Spleen (tissue), 7 donors: ENCODE measurements around the gene UNC50.

ENCODE experiments used
- CTCF ChIP-seq, 11 experiments: fragments of 200-600 bp in 7 of 11; fragments of 450-650 bp in 4 of 11; sonication (generic) in 4 of 11; IDR thresholded peaks in 8 of 11; conservative IDR thresholded peaks in 3 of 11; 1 replicate in 7 of 11; 2 replicates in 4 of 11; pipeline versions ENCODE4 v1.4.0 to v1.8.0; 2016 to 2021; ENCODE audit warnings: antibody characterized with exemption in 11 of 11, inconsistent platforms in 4 of 11, mild to moderate bottlenecking in 1 of 11
- POLR2A ChIP-seq, 3 donors: fragments of 450-650 bp; IDR thresholded peaks; one replicate each; pipeline ENCODE4 v1.5.1; 2017; ENCODE audit warnings: antibody characterized with exemption in 3 of 3, mild to moderate bottlenecking in 1 of 3
- POLR2AphosphoS5 ChIP-seq, 3 donors: sonication (generic); formaldehyde crosslinking; IDR thresholded peaks; one replicate each; pipeline ENCODE4 v1.5.1; 2017; ENCODE audit warnings: antibody characterized with exemption in 3 of 3
- donor health status: DM: no; HTN: no; CAD: no; lungs with moderate emphysema.
- donor health status: DM: no; HTN: no; CAD: no.
- donor health status: DM: no; HTN: no; CAD: no.

GRCh38 chr2:98604547-98604946 lies 3.8 kb upstream of the UNC50 start:
- TF ChIP-seq CTCF (IDR thresholded peaks at IDR 0.05 in 8 of 11, conservative IDR thresholded peaks at IDR 0.05 in 3 of 11) (no peak), POLR2A (IDR thresholded peaks at IDR 0.05) (no peak), POLR2AphosphoS5 (IDR thresholded peaks at IDR 0.05) (no peak)
